ENCODE data around the gene MIF.
A peak's percentile ranks its signal among the peaks of the same experiment; 100 is the strongest.

MIF gene

GRCh38 chr22:23875801-23876200 is 18.4 kb upstream of the MIF start:
- Histone ChIP-seq H3K9me3 (no peaks in the 10 kb centered on the region), H3K36me3 (peaks cover 2% of the 10 kb centered on the region; the same call in 1 of the 2 replicates), H3K4me1 (no peaks in the 10 kb centered on the region), H3K27me3 (no peaks in the 10 kb centered on the region), H3K4me3 (ENCODE audit: low read depth, low read length) (no peak overlapping the region)
- TF ChIP-seq, protein P1, sequence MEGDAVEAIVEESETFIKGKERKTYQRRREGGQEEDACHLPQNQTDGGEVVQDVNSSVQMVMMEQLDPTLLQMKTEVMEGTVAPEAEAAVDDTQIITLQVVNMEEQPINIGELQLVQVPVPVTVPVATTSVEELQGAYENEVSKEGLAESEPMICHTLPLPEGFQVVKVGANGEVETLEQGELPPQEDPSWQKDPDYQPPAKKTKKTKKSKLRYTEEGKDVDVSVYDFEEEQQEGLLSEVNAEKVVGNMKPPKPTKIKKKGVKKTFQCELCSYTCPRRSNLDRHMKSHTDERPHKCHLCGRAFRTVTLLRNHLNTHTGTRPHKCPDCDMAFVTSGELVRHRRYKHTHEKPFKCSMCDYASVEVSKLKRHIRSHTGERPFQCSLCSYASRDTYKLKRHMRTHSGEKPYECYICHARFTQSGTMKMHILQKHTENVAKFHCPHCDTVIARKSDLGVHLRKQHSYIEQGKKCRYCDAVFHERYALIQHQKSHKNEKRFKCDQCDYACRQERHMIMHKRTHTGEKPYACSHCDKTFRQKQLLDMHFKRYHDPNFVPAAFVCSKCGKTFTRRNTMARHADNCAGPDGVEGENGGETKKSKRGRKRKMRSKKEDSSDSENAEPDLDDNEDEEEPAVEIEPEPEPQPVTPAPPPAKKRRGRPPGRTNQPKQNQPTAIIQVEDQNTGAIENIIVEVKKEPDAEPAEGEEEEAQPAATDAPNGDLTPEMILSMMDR (IDR thresholded peaks at IDR 0.05; ENCODE audit: low read depth, low read length): no peak
- DNase-seq: no peak

- Histone ChIP-seq H3K27me3 (no peaks in the 10 kb centered on the region), H3K4me1 (no peaks in the 10 kb centered on the region), H3K9me3 (no peaks in the 10 kb centered on the region), H3K4me3 (ENCODE audit: low read depth, low read length) (no peak overlapping the region), H3K36me3 (peaks cover 2% of the 10 kb centered on the region; the same call in 1 of the 2 replicates)
- TF ChIP-seq, protein P1 (IDR thresholded peaks at IDR 0.05; ENCODE audit: low read depth, low read length): no peak
- no peak for DNase-seq
These were observed 16.6 kb upstream of the MIF start for GRCh38 chr22:23877566-23877965.

- no peaks in the 10 kb centered on the region for H3K9me3 ChIP-seq
These were observed 16.0 kb upstream of the MIF start for GRCh38 chr22:23878219-23878618.

GRCh38 chr22:23882370-23882769 is 11.8 kb upstream of the MIF start:
- Histone ChIP-seq H3K27me3 (no peaks in the 10 kb centered on the region), H3K4me3 (ENCODE audit: low read depth, low read length) (no peak overlapping the region), H3K36me3 (no peaks in the 10 kb centered on the region), H3K4me1 (peaks cover 3% of the 10 kb centered on the region), H3K9me3 (no peaks in the 10 kb centered on the region)
- TF ChIP-seq, protein P1 (IDR thresholded peaks at IDR 0.05; ENCODE audit: low read depth, low read length): no peak
- no peak for DNase-seq

More at GRCh38 chr22:23878219-23878618, 16.0 kb upstream of the MIF start:
- H3K36me3 ChIP-seq: peaks cover 2% of the 10 kb centered on the region; the same call in 1 of the 2 replicates
- H3K4me1 ChIP-seq: no peaks in the 10 kb centered on the region
- TF ChIP-seq, protein P1 (IDR thresholded peaks at IDR 0.05; ENCODE audit: low read depth, low read length): no peak
- H3K27me3 ChIP-seq: no peaks in the 10 kb centered on the region
- H3K4me3 ChIP-seq (ENCODE audit: low read depth, low read length): no peak overlapping the region
- no peak for DNase-seq

DNA sequence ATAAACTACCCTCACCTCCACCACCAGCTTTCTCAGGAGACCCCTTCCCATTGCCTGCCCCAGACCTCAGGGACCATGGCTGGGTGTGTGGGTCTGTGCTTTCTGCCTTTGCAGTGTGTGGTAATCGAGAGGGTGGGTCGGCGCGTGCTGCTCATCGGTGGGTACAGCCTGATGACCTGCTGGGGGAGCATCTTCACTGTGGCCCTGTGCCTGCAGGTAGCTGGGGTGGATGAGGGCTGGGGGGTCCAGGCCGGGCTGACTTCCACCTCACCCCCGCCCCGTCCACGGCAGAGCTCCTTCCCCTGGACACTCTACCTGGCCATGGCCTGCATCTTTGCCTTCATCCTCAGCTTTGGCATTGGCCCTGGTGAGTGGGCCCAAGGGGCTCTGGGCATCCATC is 10.5 kb upstream of the MIF start:
- Histone ChIP-seq H3K36me3 (no peaks in the 10 kb centered on the region), H3K9me3 (no peaks in the 10 kb centered on the region), H3K4me1 (peaks cover 3% of the 10 kb centered on the region), H3K4me3 (ENCODE audit: low read depth, low read length) (no peak overlapping the region), H3K27me3 (no peaks in the 10 kb centered on the region)
- TF ChIP-seq, protein P1 (IDR thresholded peaks at IDR 0.05; ENCODE audit: low read depth, low read length): no peak
- DNase-seq: no peak

- Histone ChIP-seq H3K36me3 (no peaks in the 10 kb centered on the region), H3K27me3 (no peaks in the 10 kb centered on the region), H3K4me3 (ENCODE audit: low read depth, low read length) (no peak overlapping the region), H3K4me1 (peaks cover 3% of the 10 kb centered on the region), H3K9me3 (no peaks in the 10 kb centered on the region)
- peak; percentile 70 for DNase-seq
- TF ChIP-seq, protein P1 (IDR thresholded peaks at IDR 0.05; ENCODE audit: low read depth, low read length): no peak
These were observed 10.0 kb upstream of the MIF start for GRCh38 chr22:23884140-23884539.
